ENCODE results near the gene BEGAIN.
A peak's percentile ranks its signal among the peaks of the same experiment; 100 is the strongest.

BEGAIN gene

GRCh38 chr14:100548295-100548655 is 38.9 kb downstream of the BEGAIN start:
- DNase-seq = no peak

GRCh38 chr14:100547633-100548294 is 39.5 kb downstream of the BEGAIN start:
- DNase-seq = peak; percentile 42

DNA sequence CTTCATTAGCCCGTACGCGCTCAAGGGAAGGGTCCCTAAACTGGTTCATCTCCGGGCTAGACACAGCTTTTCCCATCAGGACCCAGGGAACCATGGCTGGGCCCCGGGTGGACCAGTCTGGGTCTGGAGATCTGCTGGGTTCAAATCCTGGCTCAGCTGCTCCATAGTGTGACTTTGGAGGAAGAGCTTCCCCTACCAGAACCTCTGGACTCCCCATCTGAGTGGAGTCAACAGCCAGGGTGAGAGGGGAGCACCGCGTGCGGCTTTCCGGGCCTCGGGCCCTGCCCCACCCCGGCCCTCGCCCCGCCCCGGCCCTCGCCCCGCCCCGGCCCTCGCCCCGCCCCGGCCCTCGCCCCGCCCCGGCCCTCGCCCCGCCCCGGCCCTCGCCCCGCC is 41.2 kb downstream of the BEGAIN start:
- no peak for DNase-seq

DNA sequence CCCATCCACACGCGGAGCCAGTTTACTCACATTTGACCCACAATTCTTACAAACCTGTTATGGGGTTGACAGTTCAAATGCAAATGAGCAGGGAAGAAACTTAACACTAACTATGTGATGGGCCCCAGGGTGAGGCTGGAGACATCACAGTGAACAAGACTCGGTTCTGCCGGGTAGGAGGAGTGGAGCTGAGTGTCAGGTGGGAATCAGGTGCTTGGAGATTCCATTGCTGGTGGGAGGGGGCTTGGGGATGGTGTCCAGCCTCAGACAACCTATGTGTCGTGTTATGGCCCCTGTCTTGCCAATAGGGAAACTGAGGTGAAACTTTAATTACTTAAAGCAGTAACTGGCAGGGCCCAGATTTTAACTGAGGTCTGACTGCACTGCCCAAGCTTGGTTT is 41.9 kb downstream of the BEGAIN start:
- no peak for DNase-seq

DNA sequence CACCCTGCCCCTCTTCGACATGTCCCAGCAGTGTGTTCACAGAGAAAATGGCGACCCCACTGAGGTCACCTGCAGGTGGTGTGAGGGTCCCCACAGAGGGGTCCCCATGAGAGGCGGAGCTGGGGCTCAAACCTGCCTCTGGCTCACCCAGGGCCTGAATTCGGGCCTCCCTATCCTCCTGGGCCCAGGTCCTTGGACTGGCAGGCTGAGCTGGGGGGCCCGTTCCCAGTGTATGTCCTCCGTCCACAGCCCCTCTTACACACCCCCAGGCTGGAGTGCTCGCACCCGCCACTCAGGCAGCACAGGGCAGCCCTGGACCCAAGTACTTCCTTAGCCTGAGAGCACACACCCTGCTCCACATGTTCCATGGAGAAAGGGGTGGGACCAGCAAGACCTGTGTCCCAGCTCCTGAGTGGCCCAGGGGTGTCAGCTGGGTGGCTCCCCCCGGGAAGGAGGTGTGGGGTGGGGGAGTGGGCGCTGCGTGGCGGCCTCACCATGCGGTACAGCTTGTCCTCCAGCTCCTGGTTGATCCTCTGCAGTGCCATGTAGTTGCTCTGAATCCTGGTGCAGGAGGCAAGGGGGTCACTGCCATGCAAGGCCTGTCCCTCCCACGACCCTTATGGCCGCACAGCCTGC is 42.6 kb downstream of the BEGAIN start:
- no peak for DNase-seq

GRCh38 chr14:100543471-100544455 is 43.5 kb downstream of the BEGAIN start:
- no peak for DNase-seq

DNA sequence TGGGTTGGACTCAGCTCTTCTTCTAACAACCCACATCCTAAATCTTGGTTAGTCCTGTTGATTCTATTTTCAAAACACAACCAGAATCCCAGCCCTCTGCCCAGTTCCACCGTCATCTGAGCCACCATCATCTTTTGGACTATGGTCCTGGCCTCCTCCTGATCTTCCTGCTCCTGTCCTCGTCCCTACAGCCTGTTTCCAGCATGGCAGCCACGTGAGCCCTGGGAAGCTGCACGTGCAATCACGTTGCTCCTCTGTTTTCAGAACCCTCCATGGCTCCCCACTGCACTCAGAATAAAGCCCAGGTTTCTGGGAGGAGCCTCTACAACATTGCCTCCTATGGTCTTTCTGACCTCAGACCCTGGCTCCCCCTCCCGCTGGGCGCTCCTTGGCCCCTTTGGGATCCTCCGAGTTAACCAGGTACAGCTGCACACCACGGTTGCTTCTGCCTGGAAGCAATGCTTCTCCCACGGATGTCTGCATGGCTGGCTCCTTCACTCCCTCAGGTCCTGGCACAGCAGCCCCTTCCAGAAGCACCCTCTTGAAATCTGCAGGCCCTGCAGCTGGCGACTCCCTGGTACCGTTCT is 44.5 kb downstream of the BEGAIN start:
- DNase-seq = no peak

GRCh38 chr14:100541621-100542560 is 45.3 kb downstream of the BEGAIN start:
- DNase-seq = no peak

GRCh38 chr14:100540926-100541620 is 46.1 kb downstream of the BEGAIN start:
- no peak for DNase-seq

DNA sequence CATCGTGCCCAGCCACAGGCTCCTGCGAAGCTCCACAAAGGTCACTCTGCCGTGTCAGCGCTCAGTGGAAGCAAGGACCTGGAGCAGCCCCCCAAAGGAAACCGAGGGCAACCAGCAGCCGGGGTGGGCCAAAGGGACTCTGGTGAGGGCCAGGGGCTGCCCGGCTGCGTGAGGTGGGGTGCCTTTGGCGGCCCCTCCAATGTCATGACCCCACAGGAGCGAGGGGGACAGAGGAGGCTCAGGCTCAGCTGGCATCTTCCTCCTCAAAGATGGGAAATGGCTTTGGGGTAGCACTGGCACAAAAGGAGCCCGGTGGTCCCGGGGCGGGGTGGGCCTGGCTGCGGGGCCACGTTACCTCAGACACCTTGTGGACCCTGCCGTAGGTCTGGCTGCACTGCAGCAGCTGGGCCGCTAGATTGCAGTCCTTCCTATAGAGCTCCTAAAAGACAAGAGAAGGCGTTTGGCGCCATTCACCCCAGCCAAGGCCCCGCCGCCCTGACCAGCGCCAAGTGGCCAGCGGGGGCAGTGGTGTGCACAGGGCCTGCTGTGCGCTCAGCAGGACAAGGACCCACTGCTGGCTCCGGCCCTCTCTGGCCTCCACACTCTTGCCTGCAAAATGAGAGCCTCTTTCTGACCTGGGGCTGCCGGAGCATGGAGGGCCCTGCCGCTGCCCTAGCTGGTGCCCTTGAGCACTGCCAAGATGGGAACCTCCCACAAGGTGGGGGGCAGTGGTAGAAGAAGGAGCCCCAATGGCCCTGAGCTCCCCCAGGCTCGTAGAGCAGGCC is 46.9 kb downstream of the BEGAIN start:
- DNase-seq = no peak

- DNase-seq = no peak
Measured at GRCh38 chr14:100539766-100540140, 47.5 kb downstream of the BEGAIN start.

DNA sequence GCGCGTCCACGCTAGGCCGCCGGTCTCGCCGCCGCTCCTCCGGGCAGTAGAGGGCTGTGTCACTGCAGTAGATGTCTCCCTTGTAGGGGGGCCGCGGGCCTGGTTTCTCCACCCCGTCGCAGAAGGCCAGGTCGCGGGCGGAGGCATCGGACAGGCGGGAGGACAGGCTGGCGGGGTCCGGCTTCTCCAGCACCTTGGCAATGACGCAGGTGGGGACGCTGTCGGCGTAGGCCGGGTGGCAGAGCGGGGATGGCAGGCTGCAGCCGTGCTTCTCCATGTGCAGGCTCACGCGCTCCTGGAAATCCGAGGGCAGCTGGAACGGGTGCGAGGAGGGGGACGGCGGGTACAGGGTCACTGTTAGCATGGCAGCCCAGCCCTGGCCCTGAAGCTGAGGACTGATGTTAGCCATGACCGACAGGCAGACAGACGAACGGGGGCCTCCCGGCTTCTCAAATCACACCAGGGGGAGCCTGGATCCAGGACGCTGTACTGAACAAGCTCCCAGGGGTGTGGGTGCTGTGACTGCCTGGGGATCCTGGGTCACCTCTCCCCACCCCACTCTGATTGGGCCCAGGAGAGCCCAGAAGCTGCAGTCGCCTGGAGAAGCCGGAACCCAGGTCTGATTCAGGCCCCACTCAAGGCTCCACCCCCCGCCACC is 48.1 kb downstream of the BEGAIN start:
- no peak for DNase-seq

DNA sequence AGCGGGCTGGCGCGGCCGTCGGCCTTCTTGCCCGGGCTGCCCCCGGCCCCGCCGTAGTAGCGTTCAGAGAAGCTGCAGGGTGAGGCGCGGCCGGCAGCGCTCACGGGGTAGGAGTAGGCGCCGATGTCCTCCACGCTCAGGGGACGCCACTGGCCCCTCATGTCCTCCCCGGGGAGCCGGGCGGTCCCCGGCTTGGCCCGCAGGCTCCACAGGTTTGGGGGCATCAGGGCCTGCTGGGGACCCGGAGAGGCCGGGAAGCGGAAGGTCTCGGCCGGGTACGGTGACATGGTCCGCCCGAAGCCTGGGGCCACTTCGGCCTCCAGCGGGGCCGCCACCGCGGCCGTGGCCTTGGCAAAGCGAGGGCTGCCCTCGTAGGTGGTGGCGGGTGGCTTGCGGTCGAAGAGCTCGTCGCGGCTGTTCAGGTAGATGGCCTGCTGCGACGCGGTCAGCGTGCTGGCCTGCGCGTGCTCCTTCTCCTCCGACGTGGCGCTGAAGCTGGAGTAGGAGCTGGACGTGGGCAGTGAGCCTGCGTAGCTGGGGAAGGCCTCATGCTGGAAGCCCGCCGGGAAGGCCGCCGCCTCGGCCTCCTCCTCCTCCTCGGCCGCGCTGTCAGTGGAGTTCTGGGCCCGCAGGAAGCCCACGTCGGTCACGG is 48.7 kb downstream of the BEGAIN start:
- DNase-seq = no peak

GRCh38 chr14:100537446-100538350 is 49.5 kb downstream of the BEGAIN start:
- DNase-seq = no peak

GRCh38 chr14:100536721-100537445 is 50.3 kb downstream of the BEGAIN start:
- no peak for DNase-seq

DNA sequence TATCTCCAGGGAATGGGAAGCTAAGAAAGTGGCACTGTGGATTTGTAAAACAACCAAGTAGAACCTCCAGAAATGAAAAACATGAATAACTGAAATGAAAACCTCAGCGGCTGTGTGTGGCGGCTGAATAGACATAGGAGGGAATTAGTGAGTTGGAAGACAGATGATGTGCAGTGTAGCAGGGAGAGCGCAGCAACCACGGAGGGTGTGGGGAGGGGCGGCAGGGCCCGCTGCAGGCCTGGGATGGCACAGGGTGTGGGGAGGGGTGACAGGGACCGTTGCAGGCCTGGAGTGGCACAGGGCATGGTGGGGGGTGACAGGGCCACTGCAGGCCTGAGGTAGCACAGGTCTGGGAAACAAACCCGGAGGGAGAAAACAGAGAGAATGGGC is 51.1 kb downstream of the BEGAIN start:
- no peak for DNase-seq

- DNase-seq = no peak
Measured at GRCh38 chr14:100535287-100536120, 51.7 kb downstream of the BEGAIN start.

All from NCI-H2029 treated with DMSO at 0.1 percent for 48 hours (cell line).